GM21360 (cell line): ENCODE results near the gene CAMK2D.
"Not testable (repeated sequence)": the region's sequence is repeated elsewhere in the genome, so short reads cannot be mapped to it uniquely, and the experiment has no call there.

Experiments used
- ATAC-seq: cut with Tn5 transposase; IDR thresholded peaks from one replicate; pipeline ENCODE4 v1.9.1; 2021; ENCODE audit warnings: mild to moderate bottlenecking, moderate library complexity; ENCODE audit not compliant: unreplicated experiment

The CAMK2D gene

DNA sequence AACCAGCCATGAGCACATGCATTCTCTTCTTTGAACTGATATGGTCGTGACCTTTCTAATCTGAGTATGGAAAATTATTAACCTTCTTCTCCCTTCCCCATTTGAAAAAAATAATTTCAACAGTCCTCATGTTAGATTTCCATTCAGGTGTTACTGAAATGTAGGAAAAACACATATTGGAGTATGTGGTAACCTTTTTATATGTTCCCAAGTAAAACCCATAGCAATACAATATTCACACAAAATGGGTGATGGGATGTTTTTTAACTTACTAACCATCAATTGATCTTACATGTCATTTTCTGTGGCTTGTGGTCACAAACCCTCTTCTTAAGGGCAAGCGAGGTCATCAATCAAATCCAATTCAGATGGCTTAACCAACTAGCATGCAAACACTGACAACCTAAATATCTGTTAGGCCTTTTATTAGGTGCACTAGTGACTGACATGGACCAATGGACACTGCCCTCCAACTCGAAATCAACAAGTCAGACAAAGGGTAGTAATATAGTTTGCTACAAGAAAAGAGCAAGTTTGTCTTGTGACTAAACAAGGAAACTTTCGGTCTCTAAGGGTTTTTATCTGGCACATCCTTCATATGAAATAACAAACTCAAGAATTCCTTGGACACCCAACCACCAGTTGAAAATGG is 74.3 kb downstream of the CAMK2D start:
- ATAC-seq, result no peak

DNA sequence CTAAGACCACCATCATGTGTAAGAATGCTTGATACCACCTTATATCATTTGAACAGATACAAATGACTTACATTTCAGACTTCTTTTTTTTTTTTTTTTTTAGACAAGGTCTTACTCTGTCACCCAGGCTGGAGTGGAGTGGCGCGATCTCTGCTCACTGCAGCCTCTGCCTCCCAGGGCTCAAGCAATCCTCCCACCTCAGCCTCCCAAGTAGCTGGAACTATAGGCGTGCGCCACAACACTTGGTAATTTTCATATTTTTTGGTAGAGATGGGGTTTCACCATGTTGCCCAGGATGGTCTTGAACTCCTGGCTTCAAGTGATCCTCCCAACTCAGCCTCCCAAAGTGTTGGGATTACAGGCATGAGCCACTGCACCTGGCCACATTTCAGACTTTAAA is 76.4 kb downstream of the CAMK2D start:
- not testable (repeated sequence) for ATAC-seq

DNA sequence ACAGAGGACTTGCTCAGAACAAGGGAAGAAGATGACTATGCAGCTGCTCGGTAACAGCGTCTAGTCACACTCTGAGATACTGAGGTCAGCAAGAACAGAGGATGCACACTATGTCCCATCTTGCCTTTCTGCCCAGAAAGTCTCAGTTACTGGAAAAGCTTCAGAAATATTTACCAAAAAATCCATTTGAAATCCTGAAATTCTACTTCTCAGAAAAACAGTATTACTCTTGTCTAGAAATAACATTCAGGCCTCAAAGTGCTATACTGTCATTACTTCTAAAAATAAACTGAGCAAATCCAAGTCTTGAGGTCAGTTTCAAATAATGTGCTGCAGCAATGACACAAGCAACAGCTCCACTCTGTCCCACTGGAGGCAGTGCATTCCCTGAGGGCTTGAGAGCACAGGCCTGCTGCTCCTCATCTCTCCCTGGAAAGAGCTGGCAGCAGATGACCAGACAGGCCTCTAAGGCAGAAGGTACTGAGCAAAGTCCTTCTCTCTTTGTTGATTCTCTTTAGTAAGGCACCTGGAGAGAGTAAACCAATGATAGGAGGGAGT is 76.9 kb downstream of the CAMK2D start:
- ATAC-seq, result no peak

DNA sequence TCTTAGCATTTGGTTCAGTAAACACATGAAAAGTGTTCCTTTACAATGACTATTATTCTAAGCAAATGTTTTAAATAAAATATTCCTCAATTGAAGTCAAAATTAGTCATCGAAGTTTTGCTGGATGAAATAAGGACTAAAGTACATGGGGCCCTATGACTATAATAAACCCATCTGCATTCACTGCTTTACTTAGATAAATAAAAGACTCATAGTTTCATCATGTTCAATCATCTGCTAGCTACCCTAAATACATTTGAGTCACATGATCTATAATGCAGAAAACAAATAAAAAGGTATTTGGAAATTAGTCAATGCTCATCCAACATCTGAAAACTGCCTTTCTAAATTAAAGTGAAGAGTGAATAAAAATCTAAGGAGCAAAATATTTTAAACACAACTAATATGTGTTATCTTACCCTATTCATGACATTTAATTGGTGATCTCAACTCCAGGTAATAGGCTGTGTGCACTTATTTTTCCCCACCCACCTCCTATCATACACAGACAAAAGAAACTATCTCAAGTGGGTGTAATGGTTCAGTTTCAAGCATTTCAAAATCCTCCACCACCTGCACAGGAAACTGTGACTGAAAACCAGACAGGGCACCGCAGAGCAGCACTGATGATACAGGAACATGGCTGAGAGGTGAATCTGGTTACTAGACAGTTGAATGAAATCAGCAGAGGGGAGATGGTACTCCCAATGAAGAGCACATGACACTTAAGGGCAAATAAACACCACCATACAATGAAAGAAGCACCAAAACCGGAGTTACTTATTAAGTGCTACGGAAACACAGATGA is 78.6 kb downstream of the CAMK2D start:
- ATAC-seq, result peak; percentile 99

DNA sequence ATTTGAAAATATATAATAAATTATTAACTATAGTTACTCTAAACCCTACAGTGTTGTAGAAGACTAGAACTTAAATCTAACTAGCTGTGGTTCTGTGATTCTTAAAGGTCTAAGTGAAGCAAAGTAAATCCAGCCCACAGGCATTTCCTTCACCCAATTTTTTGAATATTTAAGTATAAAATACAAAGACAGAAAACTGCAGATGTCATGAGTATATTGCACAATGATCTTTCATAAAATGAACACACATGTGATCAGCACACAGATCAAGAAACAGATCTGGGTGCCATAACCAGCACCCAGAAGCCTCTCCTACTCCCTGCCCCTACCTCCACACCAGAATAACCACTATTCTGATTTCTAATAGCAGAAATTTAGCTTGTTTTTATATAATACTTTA is 82.9 kb downstream of the CAMK2D start:
- ATAC-seq, result no peak

DNA sequence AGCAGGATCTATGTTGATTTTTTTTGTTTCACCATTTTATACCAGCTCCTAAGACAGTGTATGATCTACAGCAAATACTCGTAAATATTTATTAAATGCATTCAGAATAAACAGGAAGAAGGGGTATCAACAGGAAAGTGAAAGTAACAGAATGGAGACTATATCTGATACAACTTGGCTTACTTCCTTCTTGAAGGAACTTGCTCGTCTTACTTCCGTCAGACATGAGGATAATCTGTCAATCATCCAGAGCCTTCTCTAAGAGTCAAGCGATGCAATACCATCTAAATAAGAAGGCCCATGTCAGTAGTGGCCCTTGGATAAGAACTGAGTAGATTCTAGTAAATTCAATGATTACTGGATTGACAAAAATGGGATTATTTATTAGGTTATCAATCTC is 84.2 kb downstream of the CAMK2D start:
- ATAC-seq, result no peak

DNA sequence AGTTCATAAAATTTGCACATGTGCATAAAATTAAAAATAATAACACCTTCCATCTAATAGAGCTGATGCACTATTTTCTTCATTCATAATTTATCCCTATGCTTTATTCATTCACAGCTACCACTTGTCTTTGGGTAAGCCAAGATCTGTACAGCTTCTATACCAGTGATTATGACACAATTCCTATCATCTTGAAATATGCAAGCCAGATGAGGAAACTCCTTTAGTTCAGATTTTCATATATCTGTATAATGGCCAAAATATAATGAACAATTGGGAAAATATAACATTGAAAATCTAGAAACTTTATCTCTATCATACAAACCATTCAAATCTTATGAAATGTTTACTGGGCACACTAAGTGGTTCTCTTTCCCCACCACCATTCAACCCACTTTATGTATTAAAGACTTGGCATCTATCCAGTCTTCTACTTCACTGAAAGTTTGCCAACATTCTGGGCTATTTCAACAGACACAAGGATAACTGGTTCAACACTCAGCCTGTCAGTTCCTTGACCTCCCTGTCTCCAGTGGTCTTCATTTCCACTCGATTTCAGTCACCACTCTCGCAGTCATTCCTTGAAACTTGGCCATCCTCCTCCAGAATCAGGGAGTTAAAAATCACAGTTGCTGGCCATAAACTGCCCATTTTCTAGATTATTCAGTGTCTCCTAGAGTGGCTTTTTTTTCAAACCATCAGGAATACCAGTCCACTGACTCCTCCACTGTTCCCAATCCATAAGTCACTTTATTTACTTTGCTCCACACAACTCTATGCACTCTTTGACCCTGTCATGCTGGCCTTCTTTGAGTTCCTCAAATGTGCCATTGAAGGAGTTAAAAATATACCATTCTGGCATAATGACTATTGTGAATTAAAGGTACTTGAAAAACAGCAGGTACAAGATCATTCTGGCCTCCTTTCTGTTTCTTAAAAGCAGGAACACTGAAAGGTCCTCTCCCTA is 85.5 kb downstream of the CAMK2D start:
- ATAC-seq, result no peak

DNA sequence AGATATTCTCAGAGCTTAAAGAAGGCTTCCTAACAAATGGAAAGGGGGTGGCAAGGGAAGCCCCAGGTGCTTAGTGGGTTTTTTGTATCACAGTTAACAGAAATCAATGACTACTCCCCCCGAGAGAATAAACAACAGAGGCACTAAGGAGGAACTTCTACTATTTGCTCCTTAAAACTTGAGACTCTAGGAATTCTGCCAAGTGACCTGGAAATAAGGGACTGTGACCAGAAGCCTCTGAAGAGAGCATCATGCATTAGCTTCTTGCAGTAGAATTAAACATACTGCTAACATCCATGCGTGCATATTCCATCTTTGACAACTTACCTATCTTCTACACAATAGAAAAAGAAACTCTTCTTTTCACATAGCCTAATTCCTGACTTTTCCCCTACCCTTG is 86.8 kb downstream of the CAMK2D start:
- no peak for ATAC-seq

DNA sequence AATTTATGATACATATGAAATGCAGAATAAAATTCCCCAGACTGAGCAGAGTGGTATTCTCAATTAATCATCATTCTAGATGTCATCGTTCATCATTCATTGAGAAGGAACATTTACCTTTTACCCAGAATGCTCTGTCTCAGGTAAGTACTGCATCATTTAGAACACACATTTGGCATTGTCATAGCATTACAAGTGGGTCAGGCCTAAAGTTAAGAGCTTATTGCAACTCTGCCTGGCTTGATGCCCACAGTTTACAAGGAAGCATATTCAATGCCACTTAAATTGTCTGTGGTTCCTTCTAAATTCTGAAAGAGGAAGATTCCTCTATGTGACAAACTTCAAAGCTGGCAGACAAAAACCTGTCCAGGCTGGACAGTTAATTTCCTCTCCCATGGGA is 87.3 kb downstream of the CAMK2D start:
- ATAC-seq, result no peak

DNA sequence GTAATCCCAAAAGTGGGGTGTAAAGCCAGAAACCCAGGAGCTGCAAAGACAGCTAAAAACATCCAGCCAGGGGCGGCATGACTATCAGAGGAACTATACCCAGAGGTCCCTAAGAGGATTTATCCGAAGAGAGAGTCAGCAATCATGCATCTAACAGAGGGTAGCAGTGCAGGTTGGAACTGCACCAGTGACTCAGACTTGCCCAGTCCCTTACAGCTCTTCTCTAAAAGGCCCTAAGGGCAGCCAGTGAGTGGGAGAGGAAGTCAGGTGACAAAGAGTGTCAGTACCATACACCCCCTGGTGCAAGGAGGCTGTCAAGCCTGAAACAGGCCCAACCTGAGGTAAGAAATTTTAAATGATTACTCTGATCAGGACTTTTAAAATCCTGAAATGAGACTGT is 88.1 kb downstream of the CAMK2D start:
- peak; percentile 91 for ATAC-seq

DNA sequence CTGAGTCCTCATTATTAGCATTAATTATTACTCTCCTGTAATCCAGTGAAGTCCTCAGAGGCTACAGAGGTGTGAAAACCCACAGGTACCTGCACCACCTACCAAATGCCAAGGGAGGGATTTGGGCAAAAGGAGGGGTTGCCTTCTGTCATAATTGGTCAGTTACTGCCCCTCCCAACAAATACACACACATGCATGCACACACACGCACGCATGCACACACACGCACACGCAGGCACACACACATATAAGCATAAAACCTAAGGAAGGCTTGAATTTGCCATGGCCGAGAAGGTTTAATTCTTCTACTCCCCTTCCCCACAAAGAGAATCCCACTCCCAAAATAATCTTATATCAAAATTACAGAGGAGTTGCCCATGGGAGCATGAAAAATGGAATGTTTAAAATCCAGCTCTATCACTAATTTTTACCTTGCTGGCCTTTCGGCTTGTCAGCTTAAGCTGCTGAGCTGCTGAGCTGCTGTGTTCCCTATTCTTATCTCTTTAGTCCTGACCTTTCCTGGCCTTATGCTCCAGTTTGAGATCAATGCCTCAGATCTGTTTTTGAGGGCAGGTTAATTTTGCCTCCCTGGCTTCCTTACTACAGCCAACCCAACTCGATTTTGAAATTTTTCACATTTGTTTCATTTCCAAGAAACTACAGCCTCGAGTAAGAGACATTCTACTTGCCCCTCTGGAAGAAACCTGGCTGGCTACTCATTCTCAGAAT is 95.0 kb downstream of the CAMK2D start:
- ATAC-seq, result no peak

DNA sequence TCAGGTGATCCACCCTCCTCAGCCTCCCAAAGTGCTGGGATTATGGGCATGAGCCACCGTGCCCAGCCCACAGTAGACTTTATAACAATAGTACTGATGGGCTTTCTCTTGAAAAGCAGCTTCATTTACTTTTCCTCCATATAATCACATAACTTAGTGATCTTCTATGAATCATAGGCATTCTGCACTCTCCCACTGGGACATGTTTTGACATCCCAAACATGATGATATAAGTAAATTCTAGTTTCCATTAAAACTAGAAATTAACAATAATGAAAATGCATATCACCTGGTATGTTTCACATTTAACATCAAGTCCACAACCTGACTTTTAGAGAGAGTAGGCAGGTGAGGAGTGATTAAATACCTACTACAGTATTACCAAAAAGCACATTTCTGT is 96.5 kb downstream of the CAMK2D start:
- no peak for ATAC-seq

DNA sequence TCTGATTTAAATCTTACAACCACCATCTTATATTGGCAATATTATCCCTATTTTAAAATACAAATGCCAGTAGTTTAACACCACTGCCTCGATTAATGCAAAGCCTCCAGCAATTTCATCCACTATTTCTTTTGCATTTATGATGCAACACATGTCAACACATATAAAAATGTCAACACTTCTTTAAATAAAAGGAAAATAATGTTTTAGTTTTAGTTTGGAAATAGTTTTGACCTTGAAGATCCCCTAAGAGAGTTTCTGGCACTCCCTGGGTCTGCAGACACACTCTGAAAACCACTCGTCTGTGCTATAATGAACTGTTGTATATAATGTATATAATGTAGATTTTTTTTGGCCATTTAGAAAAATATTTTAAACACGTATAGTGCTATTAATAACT is 99.0 kb downstream of the CAMK2D start:
- no peak for ATAC-seq

DNA sequence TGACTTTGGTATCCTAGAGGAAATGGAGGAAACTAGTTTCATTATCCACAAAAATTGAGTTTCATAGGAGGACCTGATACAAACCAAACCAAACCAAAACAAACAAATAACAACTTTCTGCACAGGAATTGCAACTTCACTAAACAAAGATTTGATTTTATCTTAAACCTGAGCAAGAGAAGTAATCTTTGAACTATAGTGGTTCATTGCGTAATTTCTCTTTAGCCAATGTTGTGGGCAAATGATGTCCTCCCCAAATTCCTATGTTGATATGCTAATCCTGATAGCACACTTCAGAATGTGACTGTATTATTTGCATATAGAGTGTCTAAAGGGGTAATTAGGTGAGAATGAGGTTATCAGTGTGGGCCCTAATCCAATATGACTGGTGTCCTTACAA is 102.4 kb downstream of the CAMK2D start:
- ATAC-seq, result no peak

DNA sequence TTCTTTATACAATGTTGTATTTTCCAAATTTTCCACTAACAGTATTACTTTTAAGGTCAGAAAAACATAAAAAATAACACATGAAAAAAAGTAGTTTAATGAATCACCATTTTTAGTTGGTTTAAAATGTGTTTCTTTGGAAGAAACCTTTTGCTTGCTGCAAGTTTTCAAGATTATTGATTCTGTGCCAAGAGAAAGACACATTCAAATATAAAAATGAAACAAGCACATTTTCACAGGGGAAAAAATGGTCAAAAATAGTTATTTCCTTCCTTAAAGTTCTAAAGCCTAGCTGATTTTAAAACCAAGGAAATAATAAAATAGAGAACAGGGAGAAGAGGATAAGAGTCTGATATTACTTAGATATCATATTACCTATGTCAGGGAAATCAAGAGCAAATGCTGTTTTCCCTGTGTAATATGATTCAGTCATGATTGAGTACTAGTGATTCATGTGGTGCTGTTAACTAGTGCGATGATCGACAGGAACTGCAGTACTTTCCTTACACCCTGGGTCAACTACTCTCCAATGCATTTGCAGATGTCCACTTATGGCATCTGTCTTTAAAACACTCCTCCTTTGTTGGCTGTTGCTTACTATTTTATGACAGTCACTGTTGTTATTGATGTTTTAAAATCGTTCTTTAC is 103.8 kb downstream of the CAMK2D start:
- no peak for ATAC-seq

DNA sequence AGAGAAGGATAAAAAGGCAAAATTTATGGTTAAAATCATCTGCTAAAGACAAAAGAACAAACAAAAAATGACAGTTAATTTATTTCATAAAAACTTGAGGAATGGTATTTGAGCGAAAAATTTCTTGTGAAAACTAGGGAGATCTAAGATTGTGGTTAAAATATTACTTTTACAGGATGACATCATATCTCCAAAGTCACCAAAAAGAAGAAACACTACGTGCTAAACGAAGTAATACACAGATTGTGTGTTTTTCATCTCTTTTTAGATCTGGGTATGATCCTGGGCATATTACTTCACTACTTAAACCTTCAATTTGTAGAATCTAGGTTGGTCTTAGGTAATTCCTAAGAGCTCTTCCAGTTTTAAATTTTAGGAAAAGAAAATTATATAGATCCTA is 107.7 kb downstream of the CAMK2D start:
- ATAC-seq, result no peak

DNA sequence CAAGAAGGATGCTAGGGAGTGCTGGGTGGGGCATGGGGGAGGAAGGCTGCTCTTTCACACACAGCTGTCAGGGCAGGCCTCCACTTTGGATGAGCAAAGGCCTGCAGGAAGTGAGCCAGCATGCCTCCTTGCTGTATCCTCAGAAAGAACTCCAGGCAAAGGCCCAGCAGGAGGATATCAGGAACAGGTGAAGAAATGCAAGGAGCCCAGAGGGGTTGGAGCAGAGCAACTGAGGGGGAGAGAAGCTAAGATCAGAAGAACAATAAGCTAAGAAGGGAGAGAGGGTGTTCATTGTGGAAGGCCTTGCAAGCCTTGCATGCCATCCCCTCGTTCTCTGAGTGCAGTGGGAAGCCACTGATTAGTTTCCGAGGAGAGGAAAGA is 115.1 kb downstream of the CAMK2D start:
- no peak for ATAC-seq

DNA sequence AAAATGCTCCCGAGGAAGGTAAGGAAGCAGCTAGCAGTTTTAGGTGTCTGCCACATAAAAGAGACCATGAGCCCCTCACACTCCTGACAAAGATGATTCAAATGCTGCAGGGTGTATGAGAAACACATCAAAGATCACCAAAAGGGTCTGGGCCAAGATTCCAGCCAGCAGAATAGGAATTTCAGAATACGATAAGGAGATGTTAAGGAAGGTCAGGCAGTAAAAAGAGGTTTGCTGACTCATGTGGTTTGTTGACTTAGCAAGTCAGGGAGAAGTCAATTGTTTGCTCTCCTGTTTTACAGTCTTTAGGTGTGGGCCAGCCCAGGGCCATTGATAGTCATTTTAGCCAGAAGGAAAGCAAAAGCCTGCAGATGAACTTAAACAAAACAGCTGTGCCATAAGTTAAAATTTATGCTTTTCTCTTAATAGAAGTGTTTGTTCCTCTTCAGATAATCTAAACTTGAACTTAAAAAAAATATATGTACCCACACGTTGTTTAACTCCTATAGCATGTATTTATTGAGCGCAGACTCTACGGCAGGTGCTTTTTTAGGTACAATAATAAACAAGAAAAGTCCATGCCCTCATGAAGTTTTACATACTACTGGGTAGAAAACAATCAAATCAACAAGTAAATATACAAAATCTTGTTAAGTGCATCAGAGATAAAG is 115.6 kb downstream of the CAMK2D start:
- ATAC-seq, result no peak

DNA sequence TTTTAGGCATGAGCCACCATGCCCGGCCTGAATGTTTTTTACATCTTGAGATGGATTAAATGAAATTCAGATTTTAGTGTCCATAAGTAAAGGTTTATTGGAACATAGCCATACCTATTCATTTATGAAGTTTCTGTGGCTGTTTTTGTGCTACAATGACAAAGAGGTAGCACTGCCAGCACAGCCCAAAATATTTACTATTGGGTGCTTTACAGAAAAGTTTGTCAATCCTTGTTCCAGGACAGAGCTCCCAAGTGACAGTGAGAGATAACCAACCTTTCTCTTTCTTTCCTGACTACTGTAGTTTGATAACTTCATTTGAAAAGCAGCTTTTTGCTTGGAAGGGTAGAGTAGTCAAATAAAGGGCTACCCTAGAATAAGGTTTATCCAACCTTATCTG is 116.2 kb downstream of the CAMK2D start:
- no peak for ATAC-seq

DNA sequence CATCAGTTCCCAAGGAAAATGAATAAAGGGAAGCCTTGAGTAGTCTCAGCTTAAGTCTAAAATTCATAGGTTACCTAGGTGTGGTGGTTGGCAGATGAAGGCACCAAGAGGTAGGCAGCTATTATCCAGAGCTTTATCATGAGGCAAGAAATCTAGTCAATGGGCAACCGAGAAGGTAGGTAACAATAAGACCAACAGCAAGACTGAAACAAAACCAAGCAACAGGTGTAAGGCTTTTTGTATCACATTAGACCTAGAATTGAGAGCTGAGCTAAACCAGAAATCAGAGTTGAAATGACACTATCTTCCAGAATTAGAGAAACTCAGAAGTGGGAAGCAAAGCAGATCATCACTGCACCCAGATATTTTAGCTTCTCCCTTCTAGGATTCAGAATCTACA is 117.1 kb downstream of the CAMK2D start:
- ATAC-seq, result no peak
